Measurements from ENCODE around the gene DAGLA. TPM values are rescaled to one million over a fixed set of nuclear protein-coding genes. Genes with fewer than 3 reads are reported as not detected.

Gene DAGLA
- polyA plus RNA-seq, 1 experiment, result 2.5 TPM

- Histone ChIP-seq H3K27me3 (ENCODE audit: control insufficient read depth, insufficient read depth, low read length) (no peaks in the 10 kb centered on the region), H3K36me3 (ENCODE audit: control insufficient read depth, insufficient read depth, low read length) (peaks cover 6% of the 10 kb centered on the region), H3K4me3 (ENCODE audit: low read depth, low read length) (no peak overlapping the region)
- CTCF ChIA-PET, result interaction anchor here (1.1 to 4.6 kb wide), 4 partner anchors 14 to 28 kb away, joined by 3 to 33 read pairs (median 6); no protein-coding TSS in a partner anchor
- no peak for TF ChIP-seq CTCF (IDR thresholded peaks at IDR 0.05; ENCODE audit: insufficient read depth, low read depth, low read length)
- DNase-seq (ENCODE audit: low read depth), result no peak
- POLR2A ChIA-PET, result no interaction called here
Measured at GRCh38 chr11:61719978-61720377, 39.8 kb downstream of the DAGLA start.

- POLR2A ChIA-PET, result no interaction called here
- no peak for DNase-seq (ENCODE audit: low read depth)
- H3K27me3 ChIP-seq (ENCODE audit: control insufficient read depth, insufficient read depth, low read length), result no peaks in the 10 kb centered on the region
- H3K36me3 ChIP-seq (ENCODE audit: control insufficient read depth, insufficient read depth, low read length), result peaks cover 6% of the 10 kb centered on the region
- CTCF ChIA-PET, result interaction anchor here (1.1 to 4.6 kb wide), 2 partner anchors 13 to 19 kb away, joined by 5 to 33 read pairs; no protein-coding TSS in a partner anchor
- TF ChIP-seq CTCF (IDR thresholded peaks at IDR 0.05; ENCODE audit: insufficient read depth, low read depth, low read length), result no peak
- no peak overlapping the region for H3K4me3 ChIP-seq (ENCODE audit: low read depth, low read length)
Measured at GRCh38 chr11:61720597-61720996, 40.4 kb downstream of the DAGLA start.

- POLR2A ChIA-PET, result no interaction called here
- Histone ChIP-seq H3K4me3 (ENCODE audit: low read depth, low read length) (no peak overlapping the region), H3K36me3 (ENCODE audit: control insufficient read depth, insufficient read depth, low read length) (peaks cover 14% of the 10 kb centered on the region), H3K27me3 (ENCODE audit: control insufficient read depth, insufficient read depth, low read length) (no peaks in the 10 kb centered on the region)
- CTCF ChIA-PET, result interaction anchor here (1.1 to 3.4 kb wide), 3 partner anchors 9 to 25 kb away, joined by 4 to 16 read pairs (median 6); no protein-coding TSS in a partner anchor
- TF ChIP-seq CTCF (IDR thresholded peaks at IDR 0.05; ENCODE audit: insufficient read depth, low read depth, low read length), result no peak
- no peak for DNase-seq (ENCODE audit: low read depth)
Measured at GRCh38 chr11:61724437-61724836, 44.2 kb downstream of the DAGLA start.

DNA sequence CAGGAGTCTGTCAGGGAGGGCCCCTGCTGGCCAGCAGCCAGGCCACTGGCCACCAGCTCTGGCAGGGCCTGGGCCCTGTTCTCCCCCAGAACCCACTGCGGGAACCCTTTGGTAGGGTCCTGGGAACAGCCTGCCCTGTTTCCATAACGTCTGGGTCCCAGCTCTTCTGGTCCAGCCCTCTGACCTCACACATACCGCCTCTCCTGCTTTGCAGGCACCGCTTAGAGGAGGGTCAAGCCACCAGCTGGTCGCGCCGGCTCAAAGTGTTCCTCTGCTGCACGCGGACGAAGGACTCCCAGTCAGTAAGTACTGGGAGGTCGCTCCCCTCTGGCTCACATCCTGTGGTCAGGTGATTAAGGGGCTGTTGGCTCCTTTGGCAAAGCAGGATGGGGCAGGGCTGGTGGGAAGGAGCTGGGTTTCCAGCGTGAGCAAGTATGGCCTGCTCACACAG lies 45.6 kb downstream of the DAGLA start:
- POLR2A ChIA-PET, result no interaction called here
- DNase-seq (ENCODE audit: low read depth), result no peak
- no peak for TF ChIP-seq CTCF (IDR thresholded peaks at IDR 0.05; ENCODE audit: insufficient read depth, low read depth, low read length)
- no peak overlapping the region for H3K4me3 ChIP-seq (ENCODE audit: low read depth, low read length)
- H3K27me3 ChIP-seq (ENCODE audit: control insufficient read depth, insufficient read depth, low read length), result no peaks in the 10 kb centered on the region
- CTCF ChIA-PET, result interaction anchor here (0.7 to 1.0 kb wide), 2 partner anchors 22 to 68 kb away, joined by 3 read pairs; no protein-coding TSS in a partner anchor
- peaks cover 14% of the 10 kb centered on the region for H3K36me3 ChIP-seq (ENCODE audit: control insufficient read depth, insufficient read depth, low read length)

GRCh38 chr11:61726775-61727174 lies 46.6 kb downstream of the DAGLA start:
- ChIA-PET POLR2A (no interaction called here), CTCF (no interaction called here)
- H3K36me3 ChIP-seq (ENCODE audit: control insufficient read depth, insufficient read depth, low read length), result peaks cover 14% of the 10 kb centered on the region
- TF ChIP-seq CTCF (IDR thresholded peaks at IDR 0.05; ENCODE audit: insufficient read depth, low read depth, low read length), result no peak
- H3K4me3 ChIP-seq (ENCODE audit: low read depth, low read length), result no peak overlapping the region
- H3K27me3 ChIP-seq (ENCODE audit: control insufficient read depth, insufficient read depth, low read length), result no peaks in the 10 kb centered on the region
- DNase-seq (ENCODE audit: low read depth), result no peak

All from BJ (cell line).